GM23338 (cell line): ENCODE measurements around the gene SETBP1. TPM values are rescaled to one million over a fixed set of nuclear protein-coding genes. Genes with fewer than 3 reads are reported as not detected.

Experiments
- ATAC-seq: fragments of 200-7000 bp; cut with Tn5 transposase; 3 replicates; pipeline ENCODE4 v1.9.1; 2020
- DNase-seq: peaks from one replicate; pipeline ENCODE4 v3.0.0-alpha.2; 2015; ENCODE audit warnings: low spot score
- H2AFZ ChIP-seq: fragments of 200-600 bp; sonication (generic); 2 replicates; pipeline ENCODE4 v1.8.0; 2016; ENCODE audit warnings: antibody characterized with exemption, mild to moderate bottlenecking, moderate library complexity
- H3F3A ChIP-seq: fragments of 200-600 bp; sonication (generic); replicated peaks from 2 replicates; pipeline ENCODE4 v1.8.0; 2017; ENCODE audit warnings: antibody characterized with exemption, mixed run types, low read depth
- H3K27ac ChIP-seq: fragments of 200-600 bp; sonication (generic); 2 replicates; pipeline ENCODE4 v1.6.1; 2016; ENCODE audit warnings: low read depth
- H3K27me3 ChIP-seq: fragments of 200-600 bp; sonication (generic); 2 replicates; pipeline ENCODE4 v1.8.0; 2016; ENCODE audit warnings: mild to moderate bottlenecking, mixed run types, moderate library complexity; ENCODE audit not compliant: insufficient read depth
- H3K36me3 ChIP-seq: fragments of 200-600 bp; sonication (generic); 2 replicates; pipeline ENCODE4 v1.8.0; 2016; ENCODE audit warnings: mild to moderate bottlenecking; ENCODE audit not compliant: insufficient read depth
- H3K4me1 ChIP-seq: fragments of 200-600 bp; sonication (generic); 2 replicates; pipeline ENCODE4 v1.8.0; 2016; ENCODE audit warnings: mild to moderate bottlenecking, moderate library complexity; ENCODE audit not compliant: insufficient read depth
- H3K4me2 ChIP-seq: fragments of 200-600 bp; sonication (generic); 2 replicates; pipeline ENCODE4 v1.7.1; 2017; ENCODE audit warnings: mixed run types
- H3K4me3 ChIP-seq: fragments of 200-600 bp; sonication (generic); 2 replicates; pipeline ENCODE4 v1.6.1; 2016; ENCODE audit warnings: mixed run types
- H3K79me2 ChIP-seq: fragments of 200-600 bp; sonication (generic); replicated peaks from 2 replicates; pipeline ENCODE4 v1.8.0; 2017; ENCODE audit warnings: mild to moderate bottlenecking; ENCODE audit not compliant: insufficient read depth
- H3K9me2 ChIP-seq: fragments of 200-600 bp; sonication (generic); 2 replicates; pipeline ENCODE4 v1.8.0; 2017; ENCODE audit not compliant: insufficient read depth
- H4K20me1 ChIP-seq: fragments of 200-600 bp; sonication (generic); replicated peaks from 2 replicates; pipeline ENCODE4 v1.8.0; 2017; ENCODE audit warnings: mild to moderate bottlenecking; ENCODE audit not compliant: insufficient read depth
- H3K27ac Mint-ChIP-seq: 2 replicates; pipeline ENCODE4 v1.8.0; 2020; ENCODE audit warnings: inconsistent platforms, mild to moderate bottlenecking, moderate library complexity, mixed read lengths
- H3K27me3 Mint-ChIP-seq: 3 replicates; pipeline ENCODE4 v1.8.0; 2022; ENCODE audit warnings: low read depth, mild to moderate bottlenecking, moderate library complexity, mixed read lengths, inconsistent platforms; ENCODE audit not compliant: insufficient read depth, poor library complexity
- H3K36me3 Mint-ChIP-seq: 3 replicates; pipeline ENCODE4 v1.8.0; 2021; ENCODE audit warnings: low read depth, mild to moderate bottlenecking, inconsistent platforms, moderate library complexity, mixed read lengths
- H3K4me1 Mint-ChIP-seq: 3 replicates; pipeline ENCODE4 v1.8.0; 2020; ENCODE audit warnings: mild to moderate bottlenecking, inconsistent platforms, mixed read lengths
- H3K4me3 Mint-ChIP-seq: 3 replicates; pipeline ENCODE4 v1.8.0; 2021; ENCODE audit warnings: moderate library complexity, mild to moderate bottlenecking, inconsistent platforms, mixed read lengths
- H3K9me3 Mint-ChIP-seq: 3 replicates; pipeline ENCODE4 v1.8.0; 2020; ENCODE audit warnings: moderate library complexity, mild to moderate bottlenecking, inconsistent platforms, mixed read lengths
- CREB1 ChIP-seq: fragments of 250-450 bp; sonication (Bioruptor Pico); IDR thresholded peaks from 2 replicates; pipeline ENCODE4 v1.5.0; 2020; ENCODE audit warnings: low read depth, mild to moderate bottlenecking, moderate library complexity
- EZH2 ChIP-seq: fragments of 200-600 bp; sonication (generic); IDR thresholded peaks from one replicate; pipeline ENCODE4 v1.8.0; 2017; ENCODE audit warnings: antibody characterized with exemption, mild to moderate bottlenecking, low read depth; ENCODE audit not compliant: unreplicated experiment
- EZH2phosphoT487 ChIP-seq: fragments of 200-600 bp; sonication (generic); IDR thresholded peaks from one replicate; pipeline ENCODE4 v1.8.1; 2018; ENCODE audit warnings: antibody characterized with exemption; ENCODE audit not compliant: unreplicated experiment
- JUNB ChIP-seq: IDR thresholded peaks from one replicate; pipeline ENCODE4 v1.6.1; 2016; ENCODE audit warnings: antibody characterized with exemption; ENCODE audit not compliant: unreplicated experiment
- NANOG ChIP-seq: IDR thresholded peaks from 2 replicates; pipeline ENCODE4 v1.6.1; 2016; ENCODE audit warnings: antibody characterized with exemption, borderline replicate concordance
- POLR2AphosphoS5 ChIP-seq: IDR thresholded peaks from 2 replicates; pipeline ENCODE4 v1.6.1; 2016; ENCODE audit warnings: antibody characterized with exemption, low read depth
- STAT1 ChIP-seq: IDR thresholded peaks from one replicate; pipeline ENCODE4 v1.6.1; 2016; ENCODE audit warnings: antibody characterized with exemption; ENCODE audit not compliant: unreplicated experiment
- ZNF114 ChIP-seq: fragments of 250-450 bp; sonication (Bioruptor Pico); IDR thresholded peaks from 2 replicates; pipeline ENCODE4 v1.5.0; 2020; ENCODE audit warnings: mild to moderate bottlenecking, moderate library complexity
- ZNF331 ChIP-seq: fragments of 250-450 bp; sonication (Bioruptor Pico); IDR thresholded peaks from 2 replicates; pipeline ENCODE4 v1.5.0; 2020; ENCODE audit warnings: low read depth, mild to moderate bottlenecking, moderate library complexity
- polyA plus RNA-seq: library from polyadenylated mRNA; unstranded; fragments of >200 nt; fragmentation: Nextera tagmentation; extraction: Ambion mirVana; gene quantifications from 2 replicates; pipeline ENCODE4 v1.2.1, GENCODE V29; 2016
- total RNA-seq: library from RNA; depleted of rRNA; stranded (reverse); fragments of >200 nt; shearing (Covaris generic); gene quantifications from 2 replicates; pipeline ENCODE4 v1.2.3, GENCODE V29; 2014
- TF ChIP-seq, protein P1 (sequence below): fragments of 250-450 bp; sonication (Bioruptor Pico); IDR thresholded peaks from 2 replicates; pipeline ENCODE4 v1.5.0; 2020; ENCODE audit warnings: mild to moderate bottlenecking, moderate library complexity
- TF ChIP-seq, protein P2 (sequence below): IDR thresholded peaks from 2 replicates; pipeline ENCODE4 v1.6.1; 2016; ENCODE audit warnings: antibody characterized with exemption
- TF ChIP-seq, protein P3 (sequence below): IDR thresholded peaks from one replicate; pipeline ENCODE4 v1.6.1; 2018; ENCODE audit warnings: antibody characterized with exemption; ENCODE audit not compliant: unreplicated experiment
- TF ChIP-seq, protein P4 (sequence below), 2 experiments: fragments of 200-600 bp in 1 of 2; sonication (generic) in 1 of 2; conservative IDR thresholded peaks; 2 replicates each; pipeline versions ENCODE4 v1.5.1 to v1.6.1; 2016 to 2017; ENCODE audit warnings: antibody characterized with exemption in 2 of 2, low read depth in 2 of 2, mild to moderate bottlenecking in 2 of 2, moderate library complexity in 1 of 2

Gene SETBP1
- total and polyA plus RNA-seq, 2 experiments from 2014 or later = 1.6 to 5.5 TPM

DNA sequence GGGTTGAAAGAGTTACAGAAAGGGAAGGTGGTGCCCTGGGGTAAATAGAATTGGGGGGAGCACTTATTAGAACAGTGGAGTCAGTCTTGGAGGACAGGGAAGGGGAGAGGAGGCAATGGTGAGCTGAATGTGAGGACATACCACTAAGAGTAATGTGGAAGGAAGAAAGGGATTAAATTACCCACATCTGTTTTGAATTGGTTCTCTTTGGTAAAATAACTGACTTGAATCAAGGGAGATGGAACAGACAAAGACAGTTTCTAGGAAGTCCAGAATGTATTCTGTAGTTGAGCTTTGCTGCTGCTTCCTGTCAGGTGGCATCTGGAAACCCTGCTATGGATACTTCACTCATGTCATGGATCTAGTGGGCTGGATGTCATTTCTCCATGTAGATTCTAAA, 6.7 kb downstream of the SETBP1 start:
- Mint-ChIP-seq H3K27ac (no peak overlapping the region), H3K4me3 (no peak overlapping the region), H3K4me1 (peaks cover 3% of the 10 kb centered on the region; the same call in 1 of the 3 replicates), H3K36me3 (no peaks in the 10 kb centered on the region), H3K27me3 (peaks cover 5% of the 10 kb centered on the region), H3K9me3 (no peaks in the 10 kb centered on the region)
- DNase-seq (no peak), ATAC-seq (no peak)
- H3K36me3 ChIP-seq = no peaks in the 10 kb centered on the region
- H3K4me2 ChIP-seq = no peak overlapping the region
- H3K4me1 ChIP-seq = peaks cover 13% of the 10 kb centered on the region
- H3K27me3 ChIP-seq = no peaks in the 10 kb centered on the region
- H3F3A ChIP-seq = 0 out of 2 replicates have a peak, but pooled peaks cover under 1% of the 10 kb centered on the region
- H2AFZ ChIP-seq = no peak overlapping the region
- H3K4me3 ChIP-seq = no peak overlapping the region
- no peak overlapping the region for H3K27ac ChIP-seq
- H3K79me2 ChIP-seq = peaks cover 35% of the 10 kb centered on the region
- H4K20me1 ChIP-seq = no peaks in the 10 kb centered on the region
- TF ChIP-seq ZNF331 (CRISPR knock-in tag) (no peak), JUNB (no peak), CREB1 (no peak), STAT1 (no peak), ZNF114 (CRISPR knock-in tag) (no peak), POLR2AphosphoS5 (no peak), EZH2 (no peak), EZH2phosphoT487 (no peak), NANOG (no peak)
- TF ChIP-seq, protein P1, sequence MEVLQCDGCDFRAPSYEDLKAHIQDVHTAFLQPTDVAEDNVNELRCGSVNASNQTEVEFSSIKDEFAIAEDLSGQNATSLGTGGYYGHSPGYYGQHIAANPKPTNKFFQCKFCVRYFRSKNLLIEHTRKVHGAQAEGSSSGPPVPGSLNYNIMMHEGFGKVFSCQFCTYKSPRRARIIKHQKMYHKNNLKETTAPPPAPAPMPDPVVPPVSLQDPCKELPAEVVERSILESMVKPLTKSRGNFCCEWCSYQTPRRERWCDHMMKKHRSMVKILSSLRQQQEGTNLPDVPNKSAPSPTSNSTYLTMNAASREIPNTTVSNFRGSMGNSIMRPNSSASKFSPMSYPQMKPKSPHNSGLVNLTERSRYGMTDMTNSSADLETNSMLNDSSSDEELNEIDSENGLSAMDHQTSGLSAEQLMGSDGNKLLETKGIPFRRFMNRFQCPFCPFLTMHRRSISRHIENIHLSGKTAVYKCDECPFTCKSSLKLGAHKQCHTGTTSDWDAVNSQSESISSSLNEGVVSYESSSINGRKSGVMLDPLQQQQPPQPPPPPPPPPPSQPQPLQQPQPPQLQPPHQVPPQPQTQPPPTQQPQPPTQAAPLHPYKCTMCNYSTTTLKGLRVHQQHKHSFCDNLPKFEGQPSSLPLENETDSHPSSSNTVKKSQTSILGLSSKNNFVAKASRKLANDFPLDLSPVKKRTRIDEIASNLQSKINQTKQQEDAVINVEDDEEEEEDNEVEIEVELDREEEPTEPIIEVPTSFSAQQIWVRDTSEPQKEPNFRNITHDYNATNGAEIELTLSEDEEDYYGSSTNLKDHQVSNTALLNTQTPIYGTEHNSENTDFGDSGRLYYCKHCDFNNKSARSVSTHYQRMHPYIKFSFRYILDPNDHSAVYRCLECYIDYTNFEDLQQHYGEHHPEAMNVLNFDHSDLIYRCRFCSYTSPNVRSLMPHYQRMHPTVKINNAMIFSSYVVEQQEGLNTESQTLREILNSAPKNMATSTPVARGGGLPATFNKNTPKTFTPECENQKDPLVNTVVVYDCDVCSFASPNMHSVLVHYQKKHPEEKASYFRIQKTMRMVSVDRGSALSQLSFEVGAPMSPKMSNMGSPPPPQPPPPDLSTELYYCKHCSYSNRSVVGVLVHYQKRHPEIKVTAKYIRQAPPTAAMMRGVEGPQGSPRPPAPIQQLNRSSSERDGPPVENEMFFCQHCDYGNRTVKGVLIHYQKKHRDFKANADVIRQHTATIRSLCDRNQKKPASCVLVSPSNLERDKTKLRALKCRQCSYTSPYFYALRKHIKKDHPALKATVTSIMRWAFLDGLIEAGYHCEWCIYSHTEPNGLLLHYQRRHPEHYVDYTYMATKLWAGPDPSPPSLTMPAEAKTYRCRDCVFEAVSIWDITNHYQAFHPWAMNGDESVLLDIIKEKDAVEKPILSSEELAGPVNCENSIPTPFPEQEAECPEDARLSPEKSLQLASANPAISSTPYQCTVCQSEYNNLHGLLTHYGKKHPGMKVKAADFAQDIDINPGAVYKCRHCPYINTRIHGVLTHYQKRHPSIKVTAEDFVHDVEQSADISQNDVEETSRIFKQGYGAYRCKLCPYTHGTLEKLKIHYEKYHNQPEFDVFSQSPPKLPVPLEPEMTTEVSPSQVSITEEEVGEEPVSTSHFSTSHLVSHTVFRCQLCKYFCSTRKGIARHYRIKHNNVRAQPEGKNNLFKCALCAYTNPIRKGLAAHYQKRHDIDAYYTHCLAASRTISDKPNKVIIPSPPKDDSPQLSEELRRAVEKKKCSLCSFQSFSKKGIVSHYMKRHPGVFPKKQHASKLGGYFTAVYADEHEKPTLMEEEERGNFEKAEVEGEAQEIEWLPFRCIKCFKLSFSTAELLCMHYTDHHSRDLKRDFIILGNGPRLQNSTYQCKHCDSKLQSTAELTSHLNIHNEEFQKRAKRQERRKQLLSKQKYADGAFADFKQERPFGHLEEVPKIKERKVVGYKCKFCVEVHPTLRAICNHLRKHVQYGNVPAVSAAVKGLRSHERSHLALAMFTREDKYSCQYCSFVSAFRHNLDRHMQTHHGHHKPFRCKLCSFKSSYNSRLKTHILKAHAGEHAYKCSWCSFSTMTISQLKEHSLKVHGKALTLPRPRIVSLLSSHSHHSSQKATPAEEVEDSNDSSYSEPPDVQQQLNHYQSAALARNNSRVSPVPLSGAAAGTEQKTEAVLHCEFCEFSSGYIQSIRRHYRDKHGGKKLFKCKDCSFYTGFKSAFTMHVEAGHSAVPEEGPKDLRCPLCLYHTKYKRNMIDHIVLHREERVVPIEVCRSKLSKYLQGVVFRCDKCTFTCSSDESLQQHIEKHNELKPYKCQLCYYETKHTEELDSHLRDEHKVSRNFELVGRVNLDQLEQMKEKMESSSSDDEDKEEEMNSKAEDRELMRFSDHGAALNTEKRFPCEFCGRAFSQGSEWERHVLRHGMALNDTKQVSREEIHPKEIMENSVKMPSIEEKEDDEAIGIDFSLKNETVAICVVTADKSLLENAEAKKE (CRISPR knock-in tag) = no peak
- TF ChIP-seq, protein P2, sequence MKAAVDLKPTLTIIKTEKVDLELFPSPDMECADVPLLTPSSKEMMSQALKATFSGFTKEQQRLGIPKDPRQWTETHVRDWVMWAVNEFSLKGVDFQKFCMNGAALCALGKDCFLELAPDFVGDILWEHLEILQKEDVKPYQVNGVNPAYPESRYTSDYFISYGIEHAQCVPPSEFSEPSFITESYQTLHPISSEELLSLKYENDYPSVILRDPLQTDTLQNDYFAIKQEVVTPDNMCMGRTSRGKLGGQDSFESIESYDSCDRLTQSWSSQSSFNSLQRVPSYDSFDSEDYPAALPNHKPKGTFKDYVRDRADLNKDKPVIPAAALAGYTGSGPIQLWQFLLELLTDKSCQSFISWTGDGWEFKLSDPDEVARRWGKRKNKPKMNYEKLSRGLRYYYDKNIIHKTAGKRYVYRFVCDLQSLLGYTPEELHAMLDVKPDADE = no peak
- TF ChIP-seq, protein P3, sequence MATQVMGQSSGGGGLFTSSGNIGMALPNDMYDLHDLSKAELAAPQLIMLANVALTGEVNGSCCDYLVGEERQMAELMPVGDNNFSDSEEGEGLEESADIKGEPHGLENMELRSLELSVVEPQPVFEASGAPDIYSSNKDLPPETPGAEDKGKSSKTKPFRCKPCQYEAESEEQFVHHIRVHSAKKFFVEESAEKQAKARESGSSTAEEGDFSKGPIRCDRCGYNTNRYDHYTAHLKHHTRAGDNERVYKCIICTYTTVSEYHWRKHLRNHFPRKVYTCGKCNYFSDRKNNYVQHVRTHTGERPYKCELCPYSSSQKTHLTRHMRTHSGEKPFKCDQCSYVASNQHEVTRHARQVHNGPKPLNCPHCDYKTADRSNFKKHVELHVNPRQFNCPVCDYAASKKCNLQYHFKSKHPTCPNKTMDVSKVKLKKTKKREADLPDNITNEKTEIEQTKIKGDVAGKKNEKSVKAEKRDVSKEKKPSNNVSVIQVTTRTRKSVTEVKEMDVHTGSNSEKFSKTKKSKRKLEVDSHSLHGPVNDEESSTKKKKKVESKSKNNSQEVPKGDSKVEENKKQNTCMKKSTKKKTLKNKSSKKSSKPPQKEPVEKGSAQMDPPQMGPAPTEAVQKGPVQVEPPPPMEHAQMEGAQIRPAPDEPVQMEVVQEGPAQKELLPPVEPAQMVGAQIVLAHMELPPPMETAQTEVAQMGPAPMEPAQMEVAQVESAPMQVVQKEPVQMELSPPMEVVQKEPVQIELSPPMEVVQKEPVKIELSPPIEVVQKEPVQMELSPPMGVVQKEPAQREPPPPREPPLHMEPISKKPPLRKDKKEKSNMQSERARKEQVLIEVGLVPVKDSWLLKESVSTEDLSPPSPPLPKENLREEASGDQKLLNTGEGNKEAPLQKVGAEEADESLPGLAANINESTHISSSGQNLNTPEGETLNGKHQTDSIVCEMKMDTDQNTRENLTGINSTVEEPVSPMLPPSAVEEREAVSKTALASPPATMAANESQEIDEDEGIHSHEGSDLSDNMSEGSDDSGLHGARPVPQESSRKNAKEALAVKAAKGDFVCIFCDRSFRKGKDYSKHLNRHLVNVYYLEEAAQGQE = no peak
- TF ChIP-seq, protein P4, sequence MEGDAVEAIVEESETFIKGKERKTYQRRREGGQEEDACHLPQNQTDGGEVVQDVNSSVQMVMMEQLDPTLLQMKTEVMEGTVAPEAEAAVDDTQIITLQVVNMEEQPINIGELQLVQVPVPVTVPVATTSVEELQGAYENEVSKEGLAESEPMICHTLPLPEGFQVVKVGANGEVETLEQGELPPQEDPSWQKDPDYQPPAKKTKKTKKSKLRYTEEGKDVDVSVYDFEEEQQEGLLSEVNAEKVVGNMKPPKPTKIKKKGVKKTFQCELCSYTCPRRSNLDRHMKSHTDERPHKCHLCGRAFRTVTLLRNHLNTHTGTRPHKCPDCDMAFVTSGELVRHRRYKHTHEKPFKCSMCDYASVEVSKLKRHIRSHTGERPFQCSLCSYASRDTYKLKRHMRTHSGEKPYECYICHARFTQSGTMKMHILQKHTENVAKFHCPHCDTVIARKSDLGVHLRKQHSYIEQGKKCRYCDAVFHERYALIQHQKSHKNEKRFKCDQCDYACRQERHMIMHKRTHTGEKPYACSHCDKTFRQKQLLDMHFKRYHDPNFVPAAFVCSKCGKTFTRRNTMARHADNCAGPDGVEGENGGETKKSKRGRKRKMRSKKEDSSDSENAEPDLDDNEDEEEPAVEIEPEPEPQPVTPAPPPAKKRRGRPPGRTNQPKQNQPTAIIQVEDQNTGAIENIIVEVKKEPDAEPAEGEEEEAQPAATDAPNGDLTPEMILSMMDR (conservative IDR thresholded peaks at IDR 0.05; ENCODE audit: low read depth in 2 of 2) = no peak
- H3K9me2 ChIP-seq = peaks cover 3% of the 10 kb centered on the region; the same call in 1 of the 2 replicates
